Anterior cingulate cortex (tissue), 58 donors: ENCODE data around the gene NAA50.

Source experiments
- DNase-seq, 58 donors: peaks; one replicate each; lab custom pipeline; 2025; lab: John Stamatoyannopoulos, UW

The NAA50 gene

GRCh38 chr3:113695431-113695785, 50.6 kb downstream of the NAA50 start:
- no peak for DNase-seq

GRCh38 chr3:113690482-113690881, 55.6 kb downstream of the NAA50 start:
- no peak for DNase-seq

GRCh38 chr3:113685956-113686721, 59.9 kb downstream of the NAA50 start:
- DNase-seq, result no peak

GRCh38 chr3:113685124-113685523, 60.9 kb downstream of the NAA50 start:
- DNase-seq, result no peak

GRCh38 chr3:113684271-113684819, 61.7 kb downstream of the NAA50 start:
- no peak for DNase-seq

- no peak for DNase-seq
These were observed 67.3 kb downstream of the NAA50 start for GRCh38 chr3:113678773-113679172.

- no peak for DNase-seq
These were observed 68.3 kb downstream of the NAA50 start for GRCh38 chr3:113677737-113678136.

GRCh38 chr3:113676261-113676660, 69.8 kb downstream of the NAA50 start:
- DNase-seq, result no peak

GRCh38 chr3:113673593-113673992, 72.5 kb downstream of the NAA50 start:
- DNase-seq, result no peak

- no peak for DNase-seq
These were observed 78.0 kb downstream of the NAA50 start for GRCh38 chr3:113668015-113668414.
